Dedifferentiated amniotic fluid mesenchymal stem cell (primary cell): ENCODE results near the gene FOXB1.

Experiments used
- DNase-seq: peaks from one replicate; pipeline ENCODE4 v3.0.0-alpha.2; 2016; ENCODE audit errors: extremely low spot score

FOXB1 gene

DNA sequence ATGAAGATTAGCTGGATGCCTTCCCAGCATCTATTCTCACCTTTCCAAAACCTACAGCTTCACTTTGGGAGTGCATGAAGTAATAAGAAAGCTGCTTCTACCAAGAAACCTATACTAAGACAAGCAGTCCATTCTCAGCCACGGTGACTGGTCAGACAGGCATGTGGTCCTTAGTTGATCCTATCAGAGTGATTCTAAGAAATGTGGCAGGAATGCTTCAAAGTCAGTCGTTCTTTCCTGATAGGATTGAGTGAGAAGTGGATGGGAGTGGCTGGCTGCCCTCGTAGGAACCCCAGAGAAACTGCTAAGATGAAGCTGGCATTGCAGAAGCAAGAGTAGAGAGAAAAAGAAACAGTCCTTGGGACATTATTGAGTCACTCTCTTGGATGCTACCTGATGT, 16.6 kb downstream of the FOXB1 start:
- DNase-seq = no peak

DNA sequence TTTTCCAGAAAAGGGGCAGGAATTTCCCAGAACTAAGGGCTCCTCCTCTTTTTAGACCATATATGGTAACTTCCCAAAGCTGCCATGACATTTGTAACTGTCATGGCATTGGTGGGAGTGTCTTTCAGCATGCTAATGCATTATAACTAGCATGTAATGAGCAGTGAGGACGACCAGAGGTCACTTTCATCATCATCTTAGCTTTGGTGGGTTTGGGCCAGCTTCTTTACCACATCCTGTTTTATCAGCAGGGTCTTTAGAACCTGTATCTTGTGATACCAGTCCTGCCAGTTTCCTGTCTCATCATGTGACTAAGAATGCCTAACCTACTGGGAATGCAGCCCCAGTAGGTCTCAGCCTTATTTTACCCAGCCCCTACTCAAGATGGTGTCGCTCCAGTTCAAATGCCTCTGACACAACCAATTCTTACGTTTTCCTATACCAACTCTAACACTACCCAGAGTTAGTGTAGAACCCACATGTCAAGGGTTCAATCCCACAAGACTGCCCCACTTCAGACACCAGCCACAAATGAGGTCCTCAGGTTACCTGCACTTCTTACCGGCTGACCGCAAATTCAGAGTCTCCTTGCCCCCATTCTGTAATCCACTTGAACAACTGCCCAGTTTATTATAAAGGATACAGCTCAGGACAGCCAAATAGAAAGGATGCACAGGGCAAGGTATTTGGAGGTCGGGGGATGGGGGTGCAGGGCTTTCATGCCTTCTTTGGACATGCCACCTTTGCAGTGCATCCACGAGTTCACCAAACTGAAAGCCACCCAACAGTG, 17.7 kb downstream of the FOXB1 start:
- DNase-seq = no peak

DNA sequence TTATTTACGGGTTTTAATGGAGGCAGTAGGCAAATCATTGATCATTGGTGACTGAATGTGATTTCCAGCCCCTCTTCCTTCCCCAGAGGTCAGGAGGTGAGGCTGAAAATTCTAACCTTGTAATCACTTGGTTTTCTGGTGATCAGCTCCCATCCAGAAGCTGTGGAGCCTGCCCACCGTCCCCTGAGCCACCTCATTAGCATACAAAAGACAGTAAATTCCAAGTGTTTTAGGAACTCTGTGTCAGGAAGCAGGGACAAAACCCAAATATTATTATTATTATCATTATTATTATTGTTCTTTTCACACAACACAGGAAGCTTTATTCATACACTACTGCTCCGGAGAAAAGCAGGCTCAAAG, 18.2 kb downstream of the FOXB1 start:
- no peak for DNase-seq

DNA sequence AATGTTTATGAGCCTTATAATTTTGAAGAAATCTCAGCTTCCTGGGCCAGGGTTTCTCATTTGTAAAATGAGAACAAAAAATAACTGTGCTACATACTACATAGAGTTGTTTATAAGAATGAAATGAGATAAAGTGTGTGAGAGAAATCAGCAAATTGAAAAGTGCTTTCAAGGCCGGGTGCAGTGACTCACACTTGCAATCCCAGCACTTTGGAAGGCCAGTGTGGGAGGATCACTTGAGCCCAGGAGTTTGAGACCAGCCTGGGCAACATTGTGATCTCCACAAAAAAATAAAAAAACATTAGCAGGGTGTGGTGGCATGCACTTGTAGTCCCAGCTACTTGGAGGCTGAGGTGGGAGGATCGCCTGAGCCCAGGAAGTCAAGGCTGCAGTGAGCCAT, 22.4 kb downstream of the FOXB1 start:
- DNase-seq = no peak

DNA sequence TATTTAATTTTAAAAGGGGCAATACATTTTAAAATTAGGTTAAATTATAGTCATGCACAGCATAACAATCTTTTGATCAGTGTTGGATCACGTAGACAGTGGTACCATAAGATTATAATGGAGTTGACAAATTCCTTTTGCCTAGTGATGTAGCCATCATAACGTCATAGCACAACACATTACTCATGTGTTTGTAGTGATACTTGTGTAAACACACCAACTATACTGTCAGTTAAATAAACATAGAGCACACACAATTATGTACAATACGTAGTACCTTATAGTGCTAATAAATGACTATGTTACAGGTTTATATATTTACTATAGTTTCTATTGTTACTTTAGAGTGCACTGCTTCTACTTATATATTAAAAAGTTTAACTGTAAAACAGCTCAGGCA, 31.2 kb downstream of the FOXB1 start:
- no peak for DNase-seq

DNA sequence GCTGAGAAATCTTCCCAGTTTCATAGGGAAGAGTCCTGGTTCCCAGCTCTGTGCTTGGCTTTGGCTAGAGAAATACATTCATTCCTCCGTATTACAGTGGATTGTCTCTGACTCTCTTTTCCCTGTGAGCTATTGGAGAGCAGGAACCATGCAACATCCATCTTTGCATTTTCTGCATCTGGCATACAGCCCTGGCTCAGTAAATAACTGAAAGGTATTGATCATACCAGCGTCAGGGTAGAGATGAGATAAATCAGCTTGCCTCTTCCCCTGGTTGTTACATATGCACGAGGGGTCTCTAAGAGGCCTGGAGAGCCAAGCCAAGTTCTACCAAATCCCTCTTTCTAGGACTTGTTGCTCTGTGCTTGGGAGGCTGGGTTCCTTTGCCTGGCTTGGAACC, 35.2 kb downstream of the FOXB1 start:
- DNase-seq = no peak

DNA sequence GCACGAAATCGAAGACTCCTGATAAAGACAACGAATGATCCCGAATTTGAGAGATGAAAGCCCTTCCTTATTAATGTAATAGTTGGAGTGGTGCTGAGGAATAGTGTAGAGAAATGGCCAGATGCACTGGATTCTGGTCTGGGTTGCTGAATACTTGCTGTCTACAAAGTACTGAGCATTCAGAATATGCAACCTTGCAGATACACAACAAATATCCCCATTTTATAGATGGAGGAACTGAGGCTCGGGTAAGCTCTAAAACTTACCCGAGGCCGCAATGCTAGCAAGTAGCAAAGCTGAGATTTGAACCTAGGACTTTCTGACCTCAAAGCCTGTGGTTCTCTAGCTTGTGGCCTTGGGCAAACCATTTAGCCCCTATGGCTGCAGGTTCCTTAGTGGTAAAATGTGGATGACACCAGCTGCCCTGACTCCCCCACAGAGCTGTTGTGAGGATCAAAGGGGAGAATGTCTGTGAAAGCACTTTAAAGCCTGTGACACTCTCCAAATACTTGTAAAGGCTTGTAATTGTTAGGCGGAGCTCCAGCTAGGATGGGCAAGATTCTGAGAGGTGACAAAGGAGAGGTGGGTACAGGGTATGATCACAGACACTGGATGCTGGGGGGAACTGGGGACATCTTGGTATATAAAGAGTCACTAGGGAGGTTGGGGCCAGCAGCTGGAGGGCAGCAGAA, 39.8 kb downstream of the FOXB1 start:
- DNase-seq = no peak

DNA sequence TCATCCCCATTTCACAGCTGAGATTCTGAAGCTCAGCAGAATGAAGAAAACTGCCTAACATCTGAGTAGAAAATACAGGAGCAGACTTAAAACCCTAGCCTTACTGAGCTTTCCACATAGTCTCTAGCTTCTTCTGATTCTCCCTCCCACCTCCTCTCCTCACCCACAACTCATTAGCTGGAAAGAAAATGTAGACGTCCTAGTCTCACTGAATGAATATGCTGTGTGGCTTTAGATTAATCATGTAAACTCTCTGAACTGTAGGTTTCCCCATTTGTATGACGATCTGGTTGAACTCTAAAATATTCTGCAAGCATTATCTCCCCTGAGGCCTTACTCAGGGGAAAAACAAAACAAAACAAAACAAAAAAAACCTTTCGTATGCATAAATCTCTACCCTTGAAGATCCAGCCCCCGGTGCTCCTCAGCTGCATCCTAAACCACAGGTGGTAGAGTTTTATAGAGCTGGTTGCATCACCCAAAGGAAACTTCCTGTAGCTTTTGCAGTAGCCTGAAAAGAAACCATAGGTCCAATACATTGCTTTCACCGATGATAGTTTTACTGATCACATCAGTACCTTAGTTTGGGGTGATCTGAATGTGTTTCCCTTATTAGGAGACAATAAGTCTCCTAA, 40.6 kb downstream of the FOXB1 start:
- DNase-seq = no peak

DNA sequence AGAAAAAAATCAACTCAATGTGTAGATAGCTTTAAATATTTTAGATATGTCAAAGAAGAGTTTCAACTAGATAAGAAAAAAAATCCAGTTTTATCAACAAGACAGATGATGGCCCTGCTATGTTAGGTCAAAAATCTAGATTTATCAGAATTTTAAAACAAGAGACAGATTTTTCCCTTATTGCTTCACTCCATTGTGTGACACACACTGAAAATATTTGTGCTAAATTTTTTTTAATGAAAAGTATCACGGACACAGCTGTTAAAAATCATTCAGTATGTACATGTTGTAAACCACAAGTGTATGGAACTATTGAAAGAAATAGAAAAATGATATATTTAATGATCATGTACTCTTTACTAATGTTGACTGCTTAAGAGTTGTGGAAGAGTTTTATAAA, 43.6 kb downstream of the FOXB1 start:
- no peak for DNase-seq

DNA sequence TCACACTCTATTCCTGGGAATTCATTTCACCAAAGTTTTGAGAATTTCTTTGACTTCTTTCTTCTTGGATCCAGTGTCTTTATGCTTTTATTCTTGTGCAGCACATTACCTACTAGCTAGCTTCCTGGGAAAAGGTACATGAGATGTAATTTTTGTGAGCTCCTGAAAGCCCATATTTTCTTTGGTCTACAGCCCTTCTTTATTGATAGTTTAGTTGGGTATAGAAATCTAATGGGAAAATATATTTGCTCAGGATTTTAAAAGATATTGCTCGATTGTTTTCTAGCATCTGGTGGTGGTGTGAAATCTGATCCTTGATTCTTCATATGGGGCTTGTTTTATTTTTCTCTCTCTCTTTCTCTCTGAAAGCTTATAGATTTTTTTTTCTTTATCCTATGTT, 45.8 kb downstream of the FOXB1 start:
- no peak for DNase-seq

DNA sequence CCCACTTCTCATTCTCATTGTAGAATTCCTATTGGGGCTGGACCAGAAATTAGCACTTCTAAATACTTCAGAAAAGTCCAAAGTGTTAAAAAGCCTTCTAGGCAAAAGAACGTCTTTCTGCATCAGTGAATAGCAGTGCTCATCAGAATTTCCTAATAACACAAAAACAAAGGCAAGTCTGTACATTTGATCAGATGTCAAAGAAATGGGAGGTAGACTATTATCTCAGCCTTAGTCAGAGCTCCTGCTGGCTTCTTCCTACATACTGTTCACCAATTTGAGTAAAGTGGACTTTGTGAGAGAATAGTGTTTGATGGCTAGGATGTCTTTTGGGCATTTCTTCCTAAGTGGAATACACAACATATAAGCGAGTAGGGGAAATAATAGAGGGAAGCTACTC, 48.7 kb downstream of the FOXB1 start:
- DNase-seq = no peak

DNA sequence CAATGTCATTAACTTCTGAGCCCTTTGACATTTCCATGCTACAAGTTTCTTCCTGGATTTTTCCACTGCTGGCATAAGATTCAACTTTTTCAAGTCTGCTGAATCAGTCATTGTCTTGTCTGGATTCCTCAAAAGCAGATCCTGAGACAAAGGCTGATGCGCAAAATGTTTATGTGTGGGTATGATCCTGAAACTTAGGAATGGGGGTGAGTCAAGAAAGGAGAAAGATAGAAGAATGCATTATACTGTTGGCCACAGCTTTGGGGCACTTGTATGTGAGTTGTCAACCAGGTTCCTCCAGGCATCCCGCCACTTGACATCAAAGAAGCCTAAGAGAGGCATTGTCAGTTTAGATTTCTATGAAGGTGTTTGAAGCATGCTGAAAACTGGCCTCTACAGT, 50.4 kb downstream of the FOXB1 start:
- no peak for DNase-seq
